RWPE2 (cell line): Measurements from ENCODE around the gene TNPO1.
A peak's percentile ranks its signal among the peaks of the same experiment; 100 is the strongest.

Experiments used
- ATAC-seq: fragments of 200-7000 bp; cut with Tn5 transposase; 3 replicates; pipeline ENCODE4 v1.9.1; 2021; ENCODE audit warnings: low read depth
- DNase-seq: peaks from one replicate; pipeline ENCODE4 v3.0.0-alpha.2; 2020; ENCODE audit warnings: low spot score
- H3K27ac ChIP-seq: fragments of 450-650 bp; 2 replicates; pipeline ENCODE4 v1.5.1; 2017; ENCODE audit warnings: mild to moderate bottlenecking; ENCODE audit not compliant: poor library complexity, severe bottlenecking
- H3K27me3 ChIP-seq: fragments of 250-450 bp; sonication (Bioruptor Pico); 2 replicates; pipeline ENCODE4 v1.5.1; 2021; ENCODE audit warnings: mild to moderate bottlenecking, moderate library complexity; ENCODE audit not compliant: insufficient read depth, poor library complexity, severe bottlenecking
- H3K36me3 ChIP-seq: fragments of 250-450 bp; sonication (Bioruptor Pico); 2 replicates; pipeline ENCODE4 v1.5.1; 2020; ENCODE audit warnings: low read depth, mild to moderate bottlenecking, moderate library complexity
- H3K4me1 ChIP-seq: fragments of 250-450 bp; sonication (Bioruptor Pico); 2 replicates; pipeline ENCODE4 v1.5.1; 2021; ENCODE audit warnings: mild to moderate bottlenecking, moderate library complexity; ENCODE audit not compliant: insufficient read depth, poor library complexity, severe bottlenecking
- H3K4me3 ChIP-seq: fragments of 250-450 bp; sonication (Bioruptor Pico); 2 replicates; pipeline ENCODE4 v1.5.1; 2021; ENCODE audit warnings: mild to moderate bottlenecking, moderate library complexity; ENCODE audit not compliant: severe bottlenecking
- H3K9me3 ChIP-seq: fragments of 250-450 bp; sonication (Bioruptor Pico); 2 replicates; pipeline ENCODE4 v1.5.1; 2021; ENCODE audit warnings: mild to moderate bottlenecking, moderate library complexity; ENCODE audit not compliant: severe bottlenecking
- CTCF ChIP-seq: fragments of 450-650 bp; IDR thresholded peaks from one replicate; pipeline ENCODE4 v1.5.1; 2017; ENCODE audit warnings: mild to moderate bottlenecking, moderate library complexity; ENCODE audit not compliant: poor library complexity, severe bottlenecking

Gene TNPO1

GRCh38 chr5:72908664-72909063 lies 92.2 kb downstream of the TNPO1 start:
- no peak overlapping the region for H3K4me3 ChIP-seq
- no peaks in the 10 kb centered on the region for H3K27me3 ChIP-seq
- peaks cover 92% of the 10 kb centered on the region for H3K36me3 ChIP-seq
- H3K4me1 ChIP-seq: no peaks in the 10 kb centered on the region
- H3K27ac ChIP-seq: no peak overlapping the region
- no peaks in the 10 kb centered on the region for H3K9me3 ChIP-seq
- no peak for TF ChIP-seq CTCF
- no peak for DNase-seq
- no peak for ATAC-seq

DNA sequence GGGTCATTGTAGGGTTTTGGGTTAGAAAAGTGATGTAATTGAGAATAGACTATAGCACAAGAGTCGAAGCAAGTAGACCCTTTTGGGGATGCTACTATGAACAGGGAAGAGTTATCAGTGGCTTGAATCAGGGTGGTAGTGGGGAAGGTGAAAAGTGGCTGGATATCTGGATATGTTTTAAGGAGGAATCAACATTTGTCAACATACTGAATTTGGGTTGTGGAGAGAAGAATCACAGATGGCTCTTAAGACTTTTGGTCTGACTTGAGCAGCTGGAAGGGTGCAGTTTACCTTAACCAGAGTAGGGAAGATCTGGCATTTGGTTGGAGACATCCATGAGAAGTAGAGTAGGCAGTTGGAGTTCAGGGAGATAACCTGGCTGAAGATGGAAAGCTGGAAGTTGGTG lies 100.9 kb downstream of the TNPO1 start:
- no peak for TF ChIP-seq CTCF
- ATAC-seq: no peak

GRCh38 chr5:72920690-72921502 lies 104.4 kb downstream of the TNPO1 start:
- Histone ChIP-seq H3K9me3 (no peaks in the 10 kb centered on the region), H3K36me3 (no peaks in the 10 kb centered on the region), H3K27ac (no peak overlapping the region), H3K27me3 (no peaks in the 10 kb centered on the region), H3K4me1 (no peaks in the 10 kb centered on the region), H3K4me3 (no peak overlapping the region)
- ATAC-seq: peak; percentile 75
- peak; percentile 92 for TF ChIP-seq CTCF
- no peak for DNase-seq

More for the DNA sequence above, 100.9 kb downstream of the TNPO1 start:
- Histone ChIP-seq H3K27me3 (no peaks in the 10 kb centered on the region), H3K27ac (no peak overlapping the region), H3K9me3 (no peaks in the 10 kb centered on the region), H3K4me3 (no peak overlapping the region), H3K4me1 (no peaks in the 10 kb centered on the region), H3K36me3 (peaks cover 18% of the 10 kb centered on the region; the same call in 1 of the 2 replicates)
- no peak for DNase-seq

DNA sequence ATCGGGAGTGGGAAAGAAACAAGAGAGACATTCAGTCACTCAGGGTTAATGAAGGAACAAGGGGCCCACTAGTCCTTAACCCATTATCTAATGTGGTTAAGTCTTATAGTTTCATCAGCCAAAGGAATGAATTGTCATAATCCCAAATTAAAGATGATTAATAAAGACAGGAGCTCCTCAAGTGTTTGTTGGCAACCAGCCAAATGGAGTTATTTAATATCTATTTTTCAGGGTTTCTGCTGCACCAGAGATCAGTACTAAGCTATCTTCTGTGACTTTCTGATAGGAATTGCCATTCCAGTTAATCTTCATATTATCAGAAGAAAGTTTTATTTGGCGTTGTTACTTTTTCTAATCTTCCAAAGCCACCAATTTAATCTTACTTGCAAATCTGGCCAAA lies 105.4 kb downstream of the TNPO1 start:
- H3K4me3 ChIP-seq: no peak overlapping the region

More for the DNA sequence above, 105.4 kb downstream of the TNPO1 start:
- Histone ChIP-seq H3K27ac (no peak overlapping the region), H3K36me3 (no peaks in the 10 kb centered on the region), H3K27me3 (no peaks in the 10 kb centered on the region), H3K4me1 (no peaks in the 10 kb centered on the region), H3K9me3 (no peaks in the 10 kb centered on the region)
- ATAC-seq (no peak), DNase-seq (no peak)
- TF ChIP-seq CTCF: no peak
